Midbrain (tissue), 1 donor: ENCODE results near the gene SUGT1.
"Not testable (repeated sequence)": the region's sequence is repeated elsewhere in the genome, so short reads cannot be mapped to it uniquely, and the experiment has no call there.

Experiments used
- DNase-seq: peaks from one replicate; lab custom pipeline; 2025; lab: John Stamatoyannopoulos, UW

SUGT1 gene

DNA sequence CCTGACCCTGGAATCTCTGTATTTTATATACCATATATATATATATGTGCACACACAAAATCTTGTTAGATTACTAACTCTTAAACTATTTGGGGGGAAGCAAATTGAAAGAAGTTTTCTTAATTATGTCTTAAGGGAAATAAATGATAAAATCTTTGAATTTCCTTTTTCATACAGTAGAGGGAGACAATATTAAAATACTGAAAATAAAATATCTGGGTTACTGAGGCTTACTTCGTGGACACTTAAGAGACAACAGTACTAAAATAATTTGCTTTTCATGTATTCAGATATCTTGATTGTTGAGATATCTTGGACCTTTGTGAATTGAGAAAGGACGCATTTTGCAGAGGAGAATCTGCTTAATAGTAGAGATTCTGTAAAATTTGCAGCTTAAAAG, 17.0 kb downstream of the SUGT1 start:
- DNase-seq: no peak

DNA sequence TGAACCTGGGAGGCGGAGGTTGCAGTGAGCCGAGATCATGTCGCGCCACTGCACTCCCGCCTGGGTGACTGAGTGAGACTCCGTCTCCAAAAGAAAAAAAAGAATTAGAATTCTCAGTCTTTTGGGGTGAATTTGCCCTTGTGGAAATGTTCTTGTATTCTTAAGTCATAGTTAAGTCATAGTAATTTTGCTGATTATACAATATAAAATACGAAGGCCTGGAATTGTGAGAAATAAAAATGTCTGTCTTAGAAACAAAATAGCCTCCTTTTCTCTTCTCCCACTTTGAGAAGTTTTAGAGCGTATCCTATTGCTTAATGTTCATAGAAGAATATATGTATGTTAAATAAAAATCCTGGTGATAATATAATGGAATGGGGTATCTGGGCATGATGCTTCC, 18.1 kb downstream of the SUGT1 start:
- no peak for DNase-seq

DNA sequence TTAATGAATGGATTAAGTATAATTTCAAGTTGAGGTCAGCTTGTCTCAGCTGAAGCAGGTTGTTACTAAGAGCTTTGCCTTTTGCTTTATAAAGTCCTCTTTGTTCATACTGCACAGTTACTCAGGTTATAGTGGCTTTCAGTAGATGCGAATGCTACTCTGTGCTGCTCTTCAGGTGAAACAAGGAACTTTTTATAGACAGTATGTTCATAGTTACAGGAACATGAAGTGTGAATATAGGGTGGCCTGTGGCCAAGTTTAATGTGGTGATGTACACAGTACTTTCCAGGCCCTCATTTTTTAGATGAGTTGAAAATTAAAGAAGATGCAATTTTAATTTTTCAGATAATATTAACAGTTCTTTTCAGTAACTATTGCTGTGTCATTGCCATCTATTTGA, 20.8 kb downstream of the SUGT1 start:
- no peak for DNase-seq

DNA sequence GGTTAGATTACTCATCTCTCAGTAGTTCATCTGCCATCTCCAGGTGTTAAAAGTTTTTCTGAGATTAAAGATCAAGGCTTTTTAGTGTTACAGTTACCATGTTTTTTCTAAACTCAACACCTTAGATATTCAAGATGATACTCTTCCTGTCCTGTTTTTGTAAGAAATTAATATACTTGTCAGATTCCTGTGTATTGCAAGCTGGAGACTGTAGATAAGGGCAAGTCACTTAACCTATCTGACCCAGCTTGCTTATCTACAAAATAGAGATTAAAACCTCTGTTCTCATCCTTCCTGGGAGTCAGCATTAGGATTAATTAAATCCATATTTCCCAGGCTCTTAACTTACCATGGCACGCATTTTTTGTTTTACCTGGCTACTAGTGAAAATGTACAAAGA, 25.2 kb downstream of the SUGT1 start:
- no peak for DNase-seq

DNA sequence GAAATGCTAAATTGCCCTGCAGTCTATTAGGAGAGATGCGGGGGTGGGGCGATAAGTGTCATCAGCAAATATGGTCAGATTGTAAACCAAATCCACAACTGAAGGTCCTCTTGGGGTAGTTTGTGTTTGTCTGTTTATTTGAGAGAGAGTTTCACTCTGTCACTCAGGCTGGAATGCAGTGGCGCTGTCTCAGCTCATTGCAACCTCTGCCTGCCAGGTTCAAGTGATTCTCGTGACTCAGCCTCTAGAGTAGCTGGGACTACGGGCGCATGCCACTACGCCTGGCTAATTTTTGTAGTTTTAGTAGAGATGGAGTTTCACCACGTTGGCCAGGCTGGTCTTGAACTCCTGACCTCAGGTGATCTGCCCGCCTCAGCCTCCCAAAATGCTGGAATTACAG, 33.2 kb downstream of the SUGT1 start:
- DNase-seq: not testable (repeated sequence)

DNA sequence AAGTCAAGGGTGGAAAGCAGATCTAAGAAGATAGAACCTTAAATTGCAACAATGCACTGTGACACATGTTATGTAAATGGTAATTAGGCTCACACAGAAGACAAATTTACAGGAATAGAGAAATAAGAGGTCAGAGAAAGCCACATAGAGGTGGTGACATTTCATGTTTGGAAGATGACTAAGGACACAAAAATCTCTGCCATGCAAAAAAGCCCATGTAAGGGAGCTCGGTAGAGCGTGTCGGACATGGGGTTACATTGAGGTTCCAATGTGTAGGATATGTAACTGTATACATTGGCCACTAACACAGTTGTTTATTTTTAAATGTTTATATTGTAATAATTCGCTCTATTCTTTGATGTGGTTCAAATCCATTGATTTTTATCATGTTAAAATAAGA, 33.7 kb downstream of the SUGT1 start:
- DNase-seq: no peak

DNA sequence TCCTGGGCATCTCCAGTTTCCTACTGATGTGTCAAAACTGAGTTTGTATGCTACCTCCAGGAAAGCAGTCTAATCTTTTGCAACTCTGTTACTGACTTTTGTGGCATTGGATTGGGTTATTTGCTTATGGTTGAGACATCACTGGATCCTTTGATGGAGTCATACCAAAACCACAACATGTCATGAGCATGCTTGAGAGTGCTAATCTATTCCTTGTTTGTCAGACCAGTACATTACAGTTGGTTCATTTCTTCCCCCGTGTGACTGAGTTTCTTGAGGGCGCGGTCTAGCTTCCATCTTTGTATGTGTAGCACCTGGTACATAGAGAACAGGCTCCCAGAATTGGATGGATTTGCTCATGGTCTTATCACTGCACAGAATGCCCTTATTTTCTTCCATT, 43.2 kb downstream of the SUGT1 start:
- DNase-seq: no peak

DNA sequence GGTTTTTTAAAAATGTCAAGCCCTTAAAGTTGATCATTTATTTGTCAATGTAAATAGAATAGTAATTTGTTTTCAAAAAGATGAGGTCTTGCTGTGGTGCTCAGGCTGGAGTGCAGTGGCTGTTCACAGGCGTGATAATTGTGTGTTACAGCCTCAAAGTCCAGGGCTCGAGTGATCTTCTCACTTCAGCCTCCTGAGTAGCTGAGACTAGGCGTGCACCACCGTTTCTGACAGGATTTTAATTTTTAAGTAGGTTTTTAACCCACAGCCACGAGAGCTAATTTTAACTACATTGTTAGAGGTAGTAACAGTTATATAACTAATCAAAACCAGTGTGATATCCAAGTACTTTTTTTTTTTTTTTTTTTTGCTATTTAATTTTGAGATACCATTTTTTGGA, 43.9 kb downstream of the SUGT1 start:
- no peak for DNase-seq

DNA sequence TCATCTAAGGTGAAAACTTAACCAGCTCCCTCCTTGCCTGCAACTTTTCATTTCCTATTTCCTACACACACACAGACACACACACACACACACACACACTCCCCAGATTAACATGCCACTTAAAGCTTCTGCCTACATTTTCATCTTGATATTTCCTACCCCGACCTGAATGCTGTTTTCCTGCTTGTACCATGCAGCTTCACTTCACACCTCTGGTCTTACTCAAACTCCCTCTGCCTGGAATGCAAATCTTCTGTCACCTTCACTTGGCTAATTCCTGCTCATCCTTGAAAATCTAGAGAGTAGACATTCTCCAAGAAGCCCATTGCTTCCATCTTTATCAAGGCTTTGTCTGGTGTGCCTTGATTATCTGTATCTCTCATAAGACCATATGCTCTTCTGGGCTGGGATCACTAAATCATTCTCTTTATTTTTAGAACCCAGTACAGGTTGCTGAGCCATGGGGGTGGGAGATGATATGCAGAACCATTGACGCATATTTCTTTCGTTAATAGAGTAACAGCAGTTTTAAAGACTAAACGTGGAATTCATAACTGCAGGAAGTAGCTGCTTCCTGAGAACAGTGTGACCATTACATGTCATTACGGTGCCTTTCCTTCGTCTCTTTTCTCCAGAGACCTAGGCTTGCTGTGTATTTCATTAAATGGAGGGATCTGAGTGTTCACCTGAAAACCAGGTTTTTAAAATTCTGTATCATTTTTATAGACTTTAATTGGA, 49.3 kb downstream of the SUGT1 start:
- DNase-seq: no peak

DNA sequence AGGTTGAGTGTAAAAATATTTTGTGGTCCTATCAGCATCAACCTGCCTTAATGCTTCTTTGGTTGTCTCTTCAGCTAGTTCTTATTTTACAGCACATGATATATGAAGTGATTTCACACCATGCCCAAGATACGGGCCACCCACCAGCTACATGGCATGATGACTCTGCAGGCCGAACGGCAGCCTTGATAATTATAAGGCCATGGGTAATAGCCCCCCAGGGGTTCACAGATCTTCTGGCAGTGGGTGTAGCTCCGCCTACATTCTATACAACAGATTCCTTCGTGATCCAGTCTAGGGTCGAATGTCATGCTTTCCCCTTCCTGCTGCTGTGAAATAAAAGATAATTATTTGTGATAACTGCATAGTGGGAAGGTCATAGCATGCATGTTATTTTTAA, 50.8 kb downstream of the SUGT1 start:
- no peak for DNase-seq

DNA sequence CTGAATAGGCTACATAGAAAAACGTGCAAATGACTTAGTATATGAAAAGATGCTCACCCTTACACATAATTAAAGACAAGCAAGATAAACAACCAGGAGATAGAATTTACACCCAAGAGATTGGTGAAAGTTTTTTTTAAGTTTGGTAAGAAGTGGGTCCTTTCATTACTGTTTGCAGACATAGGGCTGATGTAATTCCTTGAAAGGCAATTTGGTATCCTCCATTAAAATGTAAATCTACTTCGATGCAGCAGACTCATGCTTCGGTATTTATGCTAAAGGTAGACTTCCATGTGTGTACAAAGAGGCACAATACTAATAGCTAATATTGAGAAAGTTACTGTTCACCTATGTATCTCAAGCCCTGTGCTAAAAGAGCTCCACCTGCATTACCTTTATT, 53.4 kb downstream of the SUGT1 start:
- DNase-seq: no peak

DNA sequence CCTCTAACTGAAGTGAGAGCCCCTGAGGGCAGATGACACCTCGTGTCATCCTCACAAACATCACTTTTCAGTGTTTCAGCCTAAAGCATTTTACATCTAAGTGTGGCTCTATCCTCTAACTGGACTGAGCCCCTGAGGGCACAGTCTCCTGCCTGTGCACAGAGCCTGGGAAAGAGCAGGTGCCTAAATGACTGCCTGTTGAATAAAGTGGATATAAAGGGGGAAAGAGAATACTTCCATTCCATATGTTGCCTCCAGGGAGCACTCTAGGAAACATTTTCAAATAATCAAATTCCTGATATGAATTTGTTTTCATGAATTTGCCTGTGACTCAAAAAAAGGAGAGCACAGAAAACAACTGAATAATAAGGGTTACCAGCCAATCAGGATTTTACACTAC, 54.7 kb downstream of the SUGT1 start:
- DNase-seq: no peak

DNA sequence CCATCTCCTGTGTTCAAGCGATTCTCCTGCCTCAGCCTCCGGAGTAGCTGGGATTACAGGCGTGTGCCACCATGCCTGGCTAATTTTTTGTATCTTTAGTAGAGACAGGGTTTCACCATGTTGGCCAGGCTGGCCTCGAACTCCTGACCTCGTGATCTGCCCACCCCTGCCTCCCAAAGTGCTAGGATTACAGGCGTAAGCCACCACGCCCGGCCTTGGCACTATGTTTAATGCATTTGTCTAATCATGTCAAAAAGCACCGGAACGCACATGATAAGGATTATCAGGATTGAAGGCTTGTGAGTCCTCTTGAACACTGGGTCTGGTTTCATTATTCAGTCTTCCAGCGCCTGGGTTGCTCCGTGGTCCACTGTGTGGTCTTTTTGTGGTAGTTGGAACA, 55.6 kb downstream of the SUGT1 start:
- DNase-seq: not testable (repeated sequence)

DNA sequence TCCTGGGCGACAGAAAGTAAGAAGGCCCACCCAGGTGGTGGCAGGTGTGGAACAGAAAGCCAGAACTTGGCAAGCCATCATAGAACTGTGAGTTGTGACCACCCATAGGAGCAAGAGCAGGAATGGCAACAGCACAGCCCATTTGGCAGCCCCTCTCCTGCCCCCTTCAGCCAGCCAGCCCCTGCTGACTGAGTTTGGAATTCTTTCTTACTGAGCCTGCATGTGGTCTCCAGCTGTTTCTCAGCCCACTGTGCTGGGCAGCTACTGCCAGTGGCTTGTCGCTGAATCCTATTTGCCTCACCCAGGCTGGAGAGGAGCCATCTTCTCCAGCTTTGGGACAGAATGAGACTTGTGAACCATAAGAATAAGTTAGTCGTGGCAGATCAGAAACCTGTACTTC, 58.6 kb downstream of the SUGT1 start:
- no peak for DNase-seq

DNA sequence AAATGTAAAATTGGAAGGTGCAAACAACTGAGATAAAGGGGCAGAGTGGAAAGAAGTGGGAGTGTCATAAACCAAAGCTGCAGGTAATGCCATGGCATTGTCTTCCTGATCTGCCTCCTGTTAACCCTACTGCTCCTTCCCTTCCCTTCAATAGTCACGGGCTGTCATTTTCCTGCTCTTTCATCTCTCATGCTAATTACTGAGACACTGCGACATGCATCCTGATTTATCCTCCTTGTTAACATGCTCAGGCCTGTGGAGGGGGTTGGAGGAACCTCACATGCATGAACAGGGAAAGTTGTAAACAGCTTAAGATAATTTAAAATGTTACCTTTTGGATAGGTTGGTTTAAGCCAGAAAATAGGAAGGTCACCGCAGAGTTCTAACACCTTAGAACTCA, 59.7 kb downstream of the SUGT1 start:
- no peak for DNase-seq

DNA sequence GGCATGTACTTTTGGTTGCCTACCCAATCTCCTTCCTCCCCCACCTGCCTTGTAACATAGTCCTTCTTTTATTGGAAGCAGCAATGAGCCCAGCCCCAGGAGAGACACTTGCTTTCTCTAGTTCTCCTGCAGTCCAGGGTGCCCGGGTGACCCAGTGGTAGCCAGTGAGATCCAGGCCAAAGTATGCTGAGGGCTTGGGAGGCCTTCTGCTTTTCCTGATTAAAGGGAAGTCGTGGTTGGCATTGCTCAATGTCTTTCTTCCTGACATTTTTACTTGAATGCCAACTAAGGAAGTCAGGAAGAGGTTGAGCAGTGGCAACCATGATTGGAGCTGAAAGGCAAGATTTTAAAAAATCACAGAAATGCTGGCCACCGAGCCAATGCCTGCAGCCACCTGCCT, 61.3 kb downstream of the SUGT1 start:
- DNase-seq: peak; percentile 34

DNA sequence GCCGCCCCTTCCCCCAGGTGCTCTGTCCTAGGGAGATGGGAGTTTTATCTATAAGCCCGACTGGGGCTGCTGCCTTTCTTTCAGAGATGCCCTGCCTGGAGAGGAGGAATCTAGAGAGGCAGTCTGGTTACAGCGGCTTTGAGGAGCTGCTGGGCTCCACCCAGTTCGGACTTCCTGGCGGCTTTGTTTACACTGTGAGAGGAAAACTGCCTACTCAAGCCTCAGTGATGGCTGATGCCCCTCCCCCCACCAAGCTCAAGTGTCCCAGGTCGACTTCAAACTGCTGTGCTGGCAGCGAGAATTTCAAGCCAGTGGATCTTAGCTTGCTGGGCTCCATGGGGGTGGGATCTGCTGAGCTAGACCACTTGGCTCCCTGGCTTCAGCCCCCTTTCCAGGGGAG, 68.3 kb downstream of the SUGT1 start:
- not testable (repeated sequence) for DNase-seq

DNA sequence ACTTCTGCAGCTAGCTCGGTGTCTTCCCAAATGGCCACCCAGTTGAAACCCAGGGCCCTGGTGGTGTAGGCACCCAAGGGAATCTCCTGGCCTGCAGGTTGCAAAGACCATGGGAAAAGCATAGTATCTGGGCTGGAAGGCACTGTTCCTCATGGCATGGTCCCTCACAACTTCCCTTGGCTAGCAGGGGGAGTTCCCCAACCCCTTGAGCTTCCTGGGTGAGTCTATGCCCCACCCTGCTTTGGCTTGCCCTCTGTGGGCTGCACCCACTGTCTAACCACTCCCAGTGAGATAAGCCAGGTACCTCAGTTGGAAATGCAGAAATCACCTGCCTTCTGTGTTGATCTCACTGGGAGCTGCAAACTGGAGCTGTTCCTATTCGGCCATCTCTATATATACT, 68.7 kb downstream of the SUGT1 start:
- DNase-seq: not testable (repeated sequence)

DNA sequence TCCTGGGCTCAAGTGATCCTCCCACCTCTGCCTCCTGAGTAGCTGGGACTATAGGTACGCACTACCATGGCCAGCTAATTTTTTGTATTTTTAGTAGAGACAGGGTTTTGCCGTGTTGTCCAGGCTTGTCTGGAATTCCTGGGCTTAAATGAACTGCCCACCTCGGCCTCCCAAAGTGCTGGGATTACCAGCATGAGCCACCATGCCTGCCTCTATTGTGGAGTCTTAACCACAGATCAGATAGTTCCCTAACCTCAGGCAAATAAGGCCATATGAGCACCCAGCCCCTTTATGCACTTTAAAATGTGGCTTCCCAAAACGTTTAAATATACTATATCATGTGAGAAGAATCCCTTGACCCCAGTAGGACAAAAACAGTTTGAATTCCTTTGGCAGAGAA, 70.5 kb downstream of the SUGT1 start:
- DNase-seq: no peak

DNA sequence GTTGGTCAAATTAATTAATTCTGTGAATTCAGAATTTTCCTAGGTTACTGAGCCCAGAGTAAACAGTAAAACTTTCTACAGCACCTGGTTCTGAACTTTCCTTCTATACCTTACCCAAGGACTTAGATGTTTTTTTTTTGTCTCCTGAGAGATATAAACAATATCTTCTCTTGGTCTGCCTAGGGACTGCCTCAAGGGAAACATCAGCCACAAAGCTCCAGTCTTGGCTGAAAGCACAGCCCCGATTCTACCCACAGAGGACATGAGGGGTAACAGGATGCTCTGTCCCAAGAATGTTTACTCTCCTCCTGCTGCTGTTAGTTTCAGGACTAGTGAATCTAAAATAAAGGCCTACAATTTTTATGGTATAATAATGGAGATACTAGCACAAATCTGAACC, 72.7 kb downstream of the SUGT1 start:
- no peak for DNase-seq

DNA sequence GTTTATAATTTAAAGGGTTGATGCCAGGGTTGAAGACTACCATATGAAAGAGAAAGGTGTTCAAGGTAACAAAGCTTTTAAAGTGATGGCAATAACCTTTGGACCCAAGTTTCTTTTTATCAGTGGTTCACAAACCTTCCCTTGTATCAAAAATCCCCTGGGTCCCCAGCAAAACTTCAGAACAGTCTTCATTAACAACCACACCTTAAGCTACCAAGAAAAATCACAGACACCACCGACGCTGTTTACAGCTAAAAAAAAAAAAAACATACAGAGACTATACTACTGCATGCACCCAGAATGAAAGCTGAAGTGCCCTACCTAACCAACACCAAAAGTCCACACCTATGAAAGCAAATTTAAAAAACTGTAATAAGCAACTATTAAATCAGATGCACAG, 73.6 kb downstream of the SUGT1 start:
- DNase-seq: no peak

DNA sequence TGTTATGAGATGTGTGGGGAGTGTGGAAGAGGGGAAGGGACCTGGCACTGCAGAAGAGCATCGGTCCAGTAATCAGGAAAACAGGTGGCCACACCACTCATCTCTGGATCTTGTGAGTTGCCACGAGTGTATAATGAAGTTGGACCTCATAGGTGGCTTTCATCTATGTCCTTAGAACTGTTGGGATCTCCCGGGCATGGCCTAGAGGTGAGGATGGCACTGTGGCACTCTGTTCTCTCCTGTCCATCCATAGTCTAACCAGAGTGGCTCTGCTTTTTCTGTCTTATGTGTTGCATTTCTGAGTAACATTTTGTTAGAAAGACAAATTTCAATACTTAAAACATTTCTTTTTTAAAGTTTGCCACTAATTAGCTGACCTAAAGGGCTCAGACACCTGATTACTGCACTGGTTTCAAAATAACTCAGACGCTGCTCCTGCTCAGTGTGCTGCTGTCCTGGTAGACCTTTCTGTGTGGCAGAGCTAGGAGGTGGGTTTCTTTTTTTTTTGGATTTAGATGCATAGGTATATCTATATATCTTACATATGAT, 81.5 kb downstream of the SUGT1 start:
- DNase-seq: no peak

DNA sequence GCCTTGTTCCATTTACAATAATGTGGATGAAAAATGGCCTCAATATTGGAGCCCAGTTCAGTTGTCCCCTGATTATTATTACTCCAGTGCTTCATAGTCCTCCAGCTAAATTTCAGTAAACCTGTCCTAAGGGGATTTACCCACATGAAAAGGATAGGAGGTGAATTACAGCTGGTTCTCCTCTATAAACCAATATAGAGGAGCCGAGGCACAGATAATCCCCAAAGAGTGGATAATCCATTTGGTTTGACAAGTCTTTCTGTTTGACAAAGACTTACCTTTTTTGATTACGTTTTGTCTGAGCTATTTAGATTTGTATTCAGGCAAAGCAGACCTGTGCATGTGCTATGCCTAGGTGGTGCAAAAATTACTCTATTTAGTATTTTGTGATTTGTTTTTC, 84.3 kb downstream of the SUGT1 start:
- DNase-seq: no peak

DNA sequence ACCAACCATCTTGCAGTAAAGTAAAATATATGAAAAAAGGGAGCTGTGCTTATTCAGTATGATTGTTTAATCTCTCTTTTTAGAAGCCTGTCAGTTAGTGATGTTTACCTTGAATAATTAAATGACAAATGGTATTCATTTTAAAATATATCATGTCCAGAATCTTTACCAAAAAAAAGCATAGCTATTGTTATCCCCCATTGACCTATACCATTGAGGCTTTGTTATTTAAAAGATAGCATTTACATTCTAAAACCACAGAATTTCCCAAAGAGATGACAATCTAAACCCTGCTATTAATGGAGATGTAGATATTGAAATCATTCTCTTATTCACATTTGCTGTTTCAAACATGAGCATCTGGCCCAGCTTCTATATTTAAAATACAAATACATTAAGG, 84.8 kb downstream of the SUGT1 start:
- DNase-seq: no peak
